HepG2 (cell line): ENCODE measurements around the gene EBF4. TPM values are rescaled to one million over a fixed set of nuclear protein-coding genes. Genes with fewer than 3 reads are reported as not detected.
A peak's percentile ranks its signal among the peaks of the same experiment; 100 is the strongest.

Experiments used
- AGO2 ChIP-seq: fragments of 200-400 bp; formaldehyde crosslinking; optimal IDR thresholded peaks from 2 replicates; pipeline ENCODE3; 2017; ENCODE audit warnings: mild to moderate bottlenecking, low read depth, low read length, moderate library complexity
- ARHGAP35 ChIP-seq: sonication (generic); formaldehyde crosslinking; IDR thresholded peaks from 2 replicates; pipeline ENCODE4 v1.9.0; 2022; ENCODE audit warnings: mild to moderate bottlenecking, inconsistent platforms, moderate library complexity, missing genetic modification reagents, borderline replicate concordance
- EED ChIP-seq: sonication (generic); formaldehyde crosslinking; IDR thresholded peaks from 2 replicates; pipeline ENCODE4 v1.5.0; 2020; ENCODE audit warnings: mild to moderate bottlenecking, missing genetic modification reagents
- HNRNPK ChIP-seq: fragments of 200-400 bp; formaldehyde crosslinking; IDR thresholded peaks from 2 replicates; pipeline ENCODE4 v1.6.1; 2018; ENCODE audit warnings: low read length, low read depth, moderate library complexity, mild to moderate bottlenecking; ENCODE audit not compliant: poor library complexity, severe bottlenecking
- HNRNPLL ChIP-seq: fragments of 200-400 bp; formaldehyde crosslinking; IDR thresholded peaks from 2 replicates; pipeline ENCODE4 v1.6.1; 2017; ENCODE audit warnings: mild to moderate bottlenecking, low read depth, low read length; ENCODE audit not compliant: poor library complexity, severe bottlenecking
- ZFX ChIP-seq: sonication (generic); formaldehyde crosslinking; IDR thresholded peaks from 2 replicates; pipeline ENCODE4 v1.4.0; 2020; ENCODE audit warnings: mild to moderate bottlenecking, low read depth, missing genetic modification reagents, moderate library complexity
- ZNF543 ChIP-seq: sonication (generic); formaldehyde crosslinking; IDR thresholded peaks from 2 replicates; pipeline ENCODE4 v1.4.0; 2020; ENCODE audit warnings: mild to moderate bottlenecking, missing genetic modification reagents
- ZNF777 ChIP-seq: sonication (generic); formaldehyde crosslinking; IDR thresholded peaks from 2 replicates; pipeline ENCODE4 v1.4.0; 2020; ENCODE audit warnings: missing genetic modification reagents
- ZNF780A ChIP-seq: sonication (generic); formaldehyde crosslinking; IDR thresholded peaks from 2 replicates; pipeline ENCODE4 v1.8.0; 2022; ENCODE audit warnings: mild to moderate bottlenecking, missing genetic modification reagents, moderate library complexity
- ZSCAN25 ChIP-seq: sonication (generic); formaldehyde crosslinking; IDR thresholded peaks from 2 replicates; pipeline ENCODE4 v1.8.0; 2022; ENCODE audit warnings: mild to moderate bottlenecking, missing genetic modification reagents
- ZSCAN31 ChIP-seq: sonication (generic); formaldehyde crosslinking; IDR thresholded peaks from 2 replicates; pipeline ENCODE4 v1.5.0; 2020; ENCODE audit warnings: low read depth, mild to moderate bottlenecking, missing genetic modification reagents
- polyA plus RNA-seq, 8 experiments: library from polyadenylated mRNA; depleted of rRNA in 3 of 8; stranded (reverse) in 7 of 8; unstranded in 1 of 8; fragments of >200 nt; fragmentation: Illumina TruSeq in 4 of 8; extraction: Trizol in 4 of 8; gene quantifications; 2 replicates each; pipeline versions ENCODE4 v1.2.1 to v1.2.3, GENCODE V29; 2011 to 2016; ENCODE audit warnings: low read depth in 4 of 8, missing spikeins in 1 of 8, mixed read lengths in 1 of 8; ENCODE audit not compliant: insufficient read depth in 1 of 8
- total RNA-seq, 5 experiments: library from RNA; depleted of rRNA; stranded (reverse); fragments of >200 nt; fragmentation: Illumina TruSeq; extraction: Trizol; gene quantifications; 2 replicates each; pipeline ENCODE4 v1.2.3, GENCODE V29; 2016; ENCODE audit warnings: low read depth in 1 of 5
- TF ChIP-seq, protein P1 (sequence below): sonication (generic); formaldehyde crosslinking; IDR thresholded peaks from 2 replicates; pipeline ENCODE4 v1.8.1; 2023; ENCODE audit warnings: mild to moderate bottlenecking, moderate library complexity, missing genetic modification reagents
- TF ChIP-seq, protein P2 (sequence below): conservative IDR thresholded peaks from 2 replicates; pipeline ENCODE4 v1.6.1; 2018; ENCODE audit warnings: missing genetic modification reagents
- TF ChIP-seq, protein P3 (sequence below): sonication (generic); formaldehyde crosslinking; IDR thresholded peaks from 2 replicates; pipeline ENCODE4 v1.4.0; 2020; ENCODE audit warnings: missing genetic modification reagents, low read depth, mild to moderate bottlenecking, borderline replicate concordance
- TF ChIP-seq, protein P4 (sequence below): sonication (generic); formaldehyde crosslinking; IDR thresholded peaks from 2 replicates; pipeline ENCODE4 v1.8.1; 2023; ENCODE audit warnings: mild to moderate bottlenecking, inconsistent platforms, moderate library complexity, missing genetic modification reagents, borderline replicate concordance
- TF ChIP-seq, protein P5 (sequence below): sonication (generic); formaldehyde crosslinking; IDR thresholded peaks from 2 replicates; pipeline ENCODE4 v1.8.0; 2022; ENCODE audit warnings: mild to moderate bottlenecking, missing genetic modification reagents; ENCODE audit not compliant: insufficient replicate concordance
- TF ChIP-seq, protein P6 (sequence below): sonication (generic); formaldehyde crosslinking; IDR thresholded peaks from 2 replicates; pipeline ENCODE4 v1.9.0; 2022; ENCODE audit warnings: missing genetic modification reagents, mild to moderate bottlenecking, borderline replicate concordance
- TF ChIP-seq, protein P7 (sequence below): sonication (generic); formaldehyde crosslinking; IDR thresholded peaks from 2 replicates; pipeline ENCODE4 v1.4.0; 2020; ENCODE audit warnings: mild to moderate bottlenecking, missing genetic modification reagents

The EBF4 gene
- total and polyA plus RNA-seq, 2 of the 13 experiments (the other 11 are each of a cell fraction or from before 2014, with no cell fraction given) = 0.84 to 2.2 TPM

DNA sequence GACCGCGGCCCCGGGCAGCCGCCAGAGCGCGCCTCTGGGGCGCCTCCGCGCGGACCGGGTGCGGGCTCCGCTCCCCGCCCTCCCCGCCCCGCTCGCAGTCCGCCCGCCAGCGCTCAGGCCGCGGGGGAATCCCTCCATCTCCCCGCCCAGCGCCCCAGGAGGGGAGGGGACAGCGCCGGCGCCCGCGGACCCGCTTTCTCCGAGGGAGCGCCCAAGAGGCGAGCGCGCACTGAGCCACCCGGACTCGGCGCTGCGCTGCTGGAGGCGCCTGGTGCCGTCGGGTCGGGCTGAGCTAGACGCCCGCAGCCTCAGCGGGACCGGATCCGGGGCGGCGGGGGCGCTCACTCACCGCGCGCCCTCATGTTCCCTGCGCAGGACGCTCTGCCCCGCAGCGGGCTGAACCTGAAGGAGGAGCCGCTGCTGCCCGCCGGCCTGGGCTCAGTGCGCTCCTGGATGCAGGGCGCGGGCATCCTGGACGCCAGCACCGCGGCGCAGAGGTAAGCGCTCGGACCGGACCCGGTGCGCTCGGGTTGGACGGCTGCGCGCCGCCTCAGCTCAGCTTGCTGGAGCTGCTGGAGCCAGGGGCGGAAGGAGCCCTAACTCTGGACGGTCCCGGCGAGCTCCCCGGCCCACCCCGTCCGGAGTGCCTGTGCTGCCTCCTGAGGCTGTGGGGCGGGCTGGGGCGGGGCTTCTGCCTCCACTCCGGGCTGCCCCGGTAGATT lies 867 bp downstream of the EBF4 start (continued):
- TF ChIP-seq, protein P1, sequence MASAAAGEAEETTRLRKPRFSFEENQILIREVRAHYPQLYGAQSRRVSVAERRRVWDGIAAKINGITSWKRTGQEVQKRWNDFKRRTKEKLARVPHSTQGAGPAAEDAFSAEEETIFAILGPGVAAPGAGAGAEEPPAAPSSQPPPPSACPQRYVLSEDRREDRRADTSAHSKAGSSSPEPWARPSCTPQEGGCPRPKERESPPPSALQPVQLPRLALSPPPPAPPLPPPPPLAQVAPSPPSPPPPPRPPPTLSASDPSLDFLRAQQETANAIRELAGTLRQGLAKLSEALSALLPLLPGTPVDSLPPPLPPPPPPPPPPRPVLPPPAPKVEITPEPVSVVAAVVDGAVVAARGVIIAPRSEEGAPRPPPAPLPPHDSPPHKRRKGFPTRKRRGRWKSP (CRISPR knock-in tag) = peak; percentile 79; the same call in 1 of the 2 replicates
- TF ChIP-seq, protein P2, sequence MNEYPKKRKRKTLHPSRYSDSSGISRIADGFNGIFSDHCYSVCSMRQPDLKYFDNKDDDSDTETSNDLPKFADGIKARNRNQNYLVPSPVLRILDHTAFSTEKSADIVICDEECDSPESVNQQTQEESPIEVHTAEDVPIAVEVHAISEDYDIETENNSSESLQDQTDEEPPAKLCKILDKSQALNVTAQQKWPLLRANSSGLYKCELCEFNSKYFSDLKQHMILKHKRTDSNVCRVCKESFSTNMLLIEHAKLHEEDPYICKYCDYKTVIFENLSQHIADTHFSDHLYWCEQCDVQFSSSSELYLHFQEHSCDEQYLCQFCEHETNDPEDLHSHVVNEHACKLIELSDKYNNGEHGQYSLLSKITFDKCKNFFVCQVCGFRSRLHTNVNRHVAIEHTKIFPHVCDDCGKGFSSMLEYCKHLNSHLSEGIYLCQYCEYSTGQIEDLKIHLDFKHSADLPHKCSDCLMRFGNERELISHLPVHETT (CRISPR knock-in tag) = 0 out of 2 replicates have a peak, but pooled peaks have one; percentile 7
- TF ChIP-seq ZNF777 (CRISPR knock-in tag) = peak; percentile 99
- TF ChIP-seq, protein P3, sequence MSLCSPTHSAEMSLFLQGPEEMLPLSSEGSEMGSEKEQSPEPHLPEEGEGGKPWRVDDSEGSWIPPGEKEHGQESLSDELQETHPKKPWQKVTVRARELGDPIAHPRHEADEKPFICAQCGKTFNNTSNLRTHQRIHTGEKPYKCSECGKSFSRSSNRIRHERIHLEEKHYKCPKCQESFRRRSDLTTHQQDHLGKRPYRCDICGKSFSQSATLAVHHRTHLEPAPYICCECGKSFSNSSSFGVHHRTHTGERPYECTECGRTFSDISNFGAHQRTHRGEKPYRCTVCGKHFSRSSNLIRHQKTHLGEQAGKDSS (CRISPR knock-in tag) = peak; percentile 39; the same call in 1 of the 2 replicates
- 0 out of 2 replicates have a peak, but pooled peaks have one; percentile 32 for TF ChIP-seq ARHGAP35 (CRISPR knock-in tag)
- TF ChIP-seq, protein P4, sequence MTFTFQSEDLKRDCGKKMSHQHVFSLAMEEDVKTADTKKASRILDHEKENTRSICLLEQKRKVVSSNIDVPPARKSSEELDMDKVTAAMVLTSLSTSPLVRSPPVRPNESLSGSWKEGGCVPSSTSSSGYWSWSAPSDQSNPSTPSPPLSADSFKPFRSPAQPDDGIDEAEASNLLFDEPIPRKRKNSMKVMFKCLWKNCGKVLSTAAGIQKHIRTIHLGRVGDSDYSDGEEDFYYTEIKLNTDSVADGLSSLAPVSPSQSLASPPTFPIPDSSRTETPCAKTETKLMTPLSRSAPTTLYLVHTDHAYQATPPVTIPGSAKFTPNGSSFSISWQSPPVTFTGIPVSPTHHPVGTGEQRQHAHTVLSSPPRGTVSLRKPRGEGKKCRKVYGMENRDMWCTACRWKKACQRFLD = no peak
- TF ChIP-seq, protein P5, sequence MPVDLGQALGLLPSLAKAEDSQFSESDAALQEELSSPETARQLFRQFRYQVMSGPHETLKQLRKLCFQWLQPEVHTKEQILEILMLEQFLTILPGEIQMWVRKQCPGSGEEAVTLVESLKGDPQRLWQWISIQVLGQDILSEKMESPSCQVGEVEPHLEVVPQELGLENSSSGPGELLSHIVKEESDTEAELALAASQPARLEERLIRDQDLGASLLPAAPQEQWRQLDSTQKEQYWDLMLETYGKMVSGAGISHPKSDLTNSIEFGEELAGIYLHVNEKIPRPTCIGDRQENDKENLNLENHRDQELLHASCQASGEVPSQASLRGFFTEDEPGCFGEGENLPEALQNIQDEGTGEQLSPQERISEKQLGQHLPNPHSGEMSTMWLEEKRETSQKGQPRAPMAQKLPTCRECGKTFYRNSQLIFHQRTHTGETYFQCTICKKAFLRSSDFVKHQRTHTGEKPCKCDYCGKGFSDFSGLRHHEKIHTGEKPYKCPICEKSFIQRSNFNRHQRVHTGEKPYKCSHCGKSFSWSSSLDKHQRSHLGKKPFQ (CRISPR knock-in tag) = no peak
- TF ChIP-seq ZNF780A (CRISPR knock-in tag) = no peak
- TF ChIP-seq ZSCAN31 (CRISPR knock-in tag) = no peak
- peak; percentile 34 for TF ChIP-seq HNRNPK
- peak; percentile 56 for TF ChIP-seq HNRNPLL
- TF ChIP-seq AGO2 = peak; percentile 17
- TF ChIP-seq, protein P6, sequence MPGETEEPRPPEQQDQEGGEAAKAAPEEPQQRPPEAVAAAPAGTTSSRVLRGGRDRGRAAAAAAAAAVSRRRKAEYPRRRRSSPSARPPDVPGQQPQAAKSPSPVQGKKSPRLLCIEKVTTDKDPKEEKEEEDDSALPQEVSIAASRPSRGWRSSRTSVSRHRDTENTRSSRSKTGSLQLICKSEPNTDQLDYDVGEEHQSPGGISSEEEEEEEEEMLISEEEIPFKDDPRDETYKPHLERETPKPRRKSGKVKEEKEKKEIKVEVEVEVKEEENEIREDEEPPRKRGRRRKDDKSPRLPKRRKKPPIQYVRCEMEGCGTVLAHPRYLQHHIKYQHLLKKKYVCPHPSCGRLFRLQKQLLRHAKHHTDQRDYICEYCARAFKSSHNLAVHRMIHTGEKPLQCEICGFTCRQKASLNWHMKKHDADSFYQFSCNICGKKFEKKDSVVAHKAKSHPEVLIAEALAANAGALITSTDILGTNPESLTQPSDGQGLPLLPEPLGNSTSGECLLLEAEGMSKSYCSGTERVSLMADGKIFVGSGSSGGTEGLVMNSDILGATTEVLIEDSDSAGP (CRISPR knock-in tag) = peak; percentile 48; the same call in 1 of the 2 replicates
- TF ChIP-seq ZSCAN25 (CRISPR knock-in tag) = 0 out of 2 replicates have a peak, but pooled peaks have one; percentile 42
- TF ChIP-seq EED (CRISPR knock-in tag) = peak; percentile 84; the same call in 1 of the 2 replicates
- TF ChIP-seq ZFX = 0 out of 2 replicates have a peak, but pooled peaks have one; percentile 18
- TF ChIP-seq, protein P7, sequence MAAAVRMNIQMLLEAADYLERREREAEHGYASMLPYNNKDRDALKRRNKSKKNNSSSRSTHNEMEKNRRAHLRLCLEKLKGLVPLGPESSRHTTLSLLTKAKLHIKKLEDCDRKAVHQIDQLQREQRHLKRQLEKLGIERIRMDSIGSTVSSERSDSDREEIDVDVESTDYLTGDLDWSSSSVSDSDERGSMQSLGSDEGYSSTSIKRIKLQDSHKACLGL (CRISPR knock-in tag) = 0 out of 2 replicates have a peak, but pooled peaks have one; percentile 24
- TF ChIP-seq ZNF543 (CRISPR knock-in tag) = 0 out of 2 replicates have a peak, but pooled peaks have one; percentile 26
